ENCODE measurements around the gene SEC14L6.
"Not testable (repeated sequence)": the region's sequence is repeated elsewhere in the genome, so short reads cannot be mapped to it uniquely, and the experiment has no call there.

SEC14L6 gene

GRCh38 chr22:30552719-30553118 is 6.2 kb upstream of the SEC14L6 start:
- H3K9me2 ChIP-seq (replicated peaks; ENCODE audit: low read depth, low read length) = no peaks in the 10 kb centered on the region
- H3K4me3 ChIP-seq (ENCODE audit: low read length, poor library complexity, severe bottlenecking) = no peak overlapping the region
- H2AFZ ChIP-seq (ENCODE audit: low read length) = no peak overlapping the region
- no peaks in the 10 kb centered on the region for H3K79me2 ChIP-seq (ENCODE audit: insufficient read depth, low read length)
- no peaks in the 10 kb centered on the region for H3K9me3 ChIP-seq (ENCODE audit: insufficient read depth, low read depth, low read length)
- H3K4me1 ChIP-seq (ENCODE audit: insufficient read depth, low read length, poor library complexity, severe bottlenecking) = no peaks in the 10 kb centered on the region
- H3K36me3 ChIP-seq (ENCODE audit: insufficient read depth, low read length) = no peaks in the 10 kb centered on the region
- no peaks in the 10 kb centered on the region for H3K27me3 ChIP-seq (ENCODE audit: insufficient read depth, low read length, poor library complexity, severe bottlenecking)
- H3K9ac ChIP-seq (ENCODE audit: low read depth, low read length, poor library complexity, severe bottlenecking) = no peak overlapping the region
- no peaks in the 10 kb centered on the region for H4K20me1 ChIP-seq (ENCODE audit: insufficient read depth, low read length, poor library complexity, severe bottlenecking)
- TF ChIP-seq EZH2phosphoT487 (IDR thresholded peaks at IDR 0.05; ENCODE audit: borderline replicate concordance) = no peak
- no peak for TF ChIP-seq CTCF (conservative IDR thresholded peaks at IDR 0.05; ENCODE audit: low read length)
- H3F3A ChIP-seq (ENCODE audit: low read depth) = no peaks in the 10 kb centered on the region
- H3K4me2 ChIP-seq (ENCODE audit: low read depth, low read length, poor library complexity, severe bottlenecking) = no peak overlapping the region

- H3K4me2 ChIP-seq (ENCODE audit: low read depth, low read length, poor library complexity, severe bottlenecking); H3K4me1 ChIP-seq (ENCODE audit: insufficient read depth, low read length, poor library complexity, severe bottlenecking); H4K20me1 ChIP-seq (ENCODE audit: insufficient read depth, low read length, poor library complexity, severe bottlenecking); H3F3A ChIP-seq (ENCODE audit: low read depth); H3K36me3 ChIP-seq (ENCODE audit: insufficient read depth, low read length); H3K4me3 ChIP-seq (ENCODE audit: low read length, poor library complexity, severe bottlenecking); H3K9me3 ChIP-seq (ENCODE audit: insufficient read depth, low read depth, low read length); H3K9ac ChIP-seq (ENCODE audit: low read depth, low read length, poor library complexity, severe bottlenecking); H2AFZ ChIP-seq (ENCODE audit: low read length); H3K27me3 ChIP-seq (ENCODE audit: insufficient read depth, low read length, poor library complexity, severe bottlenecking); H3K9me2 ChIP-seq (replicated peaks; ENCODE audit: low read depth, low read length); H3K79me2 ChIP-seq (ENCODE audit: insufficient read depth, low read length): not testable (repeated sequence)
These were observed 5.3 kb upstream of the SEC14L6 start for GRCh38 chr22:30551813-30552212.

- Histone ChIP-seq H3K27me3 (ENCODE audit: insufficient read depth, low read length, poor library complexity, severe bottlenecking) (no peaks in the 10 kb centered on the region), H3K9me3 (ENCODE audit: insufficient read depth, low read depth, low read length) (no peaks in the 10 kb centered on the region), H3K36me3 (ENCODE audit: insufficient read depth, low read length) (no peaks in the 10 kb centered on the region), H3K79me2 (ENCODE audit: insufficient read depth, low read length) (no peaks in the 10 kb centered on the region), H3K4me2 (ENCODE audit: low read depth, low read length, poor library complexity, severe bottlenecking) (no peak overlapping the region), H3K9me2 (replicated peaks; ENCODE audit: low read depth, low read length) (no peaks in the 10 kb centered on the region), H3K4me3 (ENCODE audit: low read length, poor library complexity, severe bottlenecking) (no peak overlapping the region), H3F3A (ENCODE audit: low read depth) (no peaks in the 10 kb centered on the region), H3K4me1 (ENCODE audit: insufficient read depth, low read length, poor library complexity, severe bottlenecking) (no peaks in the 10 kb centered on the region), H3K9ac (ENCODE audit: low read depth, low read length, poor library complexity, severe bottlenecking) (no peak overlapping the region), H4K20me1 (ENCODE audit: insufficient read depth, low read length, poor library complexity, severe bottlenecking) (no peaks in the 10 kb centered on the region), H2AFZ (ENCODE audit: low read length) (no peak overlapping the region)
- TF ChIP-seq EZH2phosphoT487 (IDR thresholded peaks at IDR 0.05; ENCODE audit: borderline replicate concordance) (no peak), CTCF (conservative IDR thresholded peaks at IDR 0.05; ENCODE audit: low read length) (no peak)
These were observed 647 bp upstream of the SEC14L6 start for GRCh38 chr22:30547188-30547587.

GRCh38 chr22:30542811-30543188 is 3.7 kb downstream of the SEC14L6 start:
- no peaks in the 10 kb centered on the region for H3K9me2 ChIP-seq (replicated peaks; ENCODE audit: low read depth, low read length)
- H3K9me3 ChIP-seq (ENCODE audit: insufficient read depth, low read depth, low read length) = no peaks in the 10 kb centered on the region
- no peak overlapping the region for H2AFZ ChIP-seq (ENCODE audit: low read length)
- no peaks in the 10 kb centered on the region for H3F3A ChIP-seq (ENCODE audit: low read depth)
- no peak overlapping the region for H3K4me3 ChIP-seq (ENCODE audit: low read length, poor library complexity, severe bottlenecking)
- H3K4me1 ChIP-seq (ENCODE audit: insufficient read depth, low read length, poor library complexity, severe bottlenecking) = no peaks in the 10 kb centered on the region
- TF ChIP-seq EZH2phosphoT487 (IDR thresholded peaks at IDR 0.05; ENCODE audit: borderline replicate concordance) (no peak), CTCF (conservative IDR thresholded peaks at IDR 0.05; ENCODE audit: low read length) (no peak)
- no peaks in the 10 kb centered on the region for H4K20me1 ChIP-seq (ENCODE audit: insufficient read depth, low read length, poor library complexity, severe bottlenecking)
- no peak overlapping the region for H3K9ac ChIP-seq (ENCODE audit: low read depth, low read length, poor library complexity, severe bottlenecking)
- no peaks in the 10 kb centered on the region for H3K36me3 ChIP-seq (ENCODE audit: insufficient read depth, low read length)
- H3K27me3 ChIP-seq (ENCODE audit: insufficient read depth, low read length, poor library complexity, severe bottlenecking) = no peaks in the 10 kb centered on the region
- H3K79me2 ChIP-seq (ENCODE audit: insufficient read depth, low read length) = no peaks in the 10 kb centered on the region
- H3K4me2 ChIP-seq (ENCODE audit: low read depth, low read length, poor library complexity, severe bottlenecking) = no peak overlapping the region
